GM20431 (cell line): Measurements from ENCODE around the gene SHISAL1.

Experiments used
- in situ Hi-C: fragments of 300-500 bp; cut with MseI, MboI; formaldehyde crosslinking; loops from one replicate; pipeline ENCODE4 v1.15.0; 2020; ENCODE audit warnings: low sequenced_read_pairs; ENCODE audit not compliant: unreplicated experiment

Gene SHISAL1

DNA sequence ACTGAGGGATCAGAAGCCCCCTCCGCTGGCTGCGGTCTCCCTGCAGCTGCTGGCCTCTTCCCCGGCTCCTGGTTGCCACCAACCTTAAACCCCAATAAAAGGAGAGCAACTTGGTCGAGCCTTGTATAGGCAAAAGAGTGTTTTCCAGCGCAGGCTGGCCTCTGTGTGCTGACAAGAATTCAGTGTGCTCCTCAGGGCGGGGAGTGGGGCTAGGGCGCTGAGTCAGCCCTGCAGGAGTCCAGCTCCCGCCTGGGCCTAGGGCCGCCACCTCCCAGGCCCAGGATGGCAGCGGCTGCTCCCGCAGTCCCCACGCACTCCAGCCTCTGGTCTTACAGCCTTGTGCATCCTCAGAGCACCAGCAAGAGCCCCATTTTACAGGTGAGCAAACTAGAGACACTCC lies at the start of gene SHISAL1:
SHISAL1 (minus strand) TSS at position 186 of the 400 bp plus-strand sequence. CDS start 12,006 bp downstream, outside the sequence.
- in situ Hi-C loops: no loop called here

GRCh38 chr22:44361391-44362126 lies 48.8 kb upstream of the SHISAL1 start:
- in situ Hi-C loops: no loop called here

GRCh38 chr22:44360668-44361381 lies 48.1 kb upstream of the SHISAL1 start:
- in situ Hi-C loops: no loop called here

DNA sequence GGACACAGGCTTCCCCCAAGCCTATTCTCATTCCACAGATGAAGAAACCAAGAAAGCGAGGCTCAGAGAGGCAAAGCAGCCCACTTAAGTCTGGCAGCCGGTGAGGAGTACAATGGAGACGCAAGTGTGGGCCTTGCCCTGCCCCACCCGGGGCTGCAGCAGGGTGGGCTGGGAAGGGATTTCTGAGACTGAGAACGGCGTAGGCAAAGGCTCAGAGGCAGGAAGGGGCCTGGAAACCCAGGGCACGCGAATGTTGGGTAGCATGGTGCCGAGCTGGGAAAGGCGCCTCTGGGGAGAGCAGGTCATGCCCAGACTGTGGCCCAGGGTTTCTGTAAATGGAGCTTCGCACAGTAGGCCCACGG lies 47.5 kb upstream of the SHISAL1 start:
- in situ Hi-C loops: no loop called here

DNA sequence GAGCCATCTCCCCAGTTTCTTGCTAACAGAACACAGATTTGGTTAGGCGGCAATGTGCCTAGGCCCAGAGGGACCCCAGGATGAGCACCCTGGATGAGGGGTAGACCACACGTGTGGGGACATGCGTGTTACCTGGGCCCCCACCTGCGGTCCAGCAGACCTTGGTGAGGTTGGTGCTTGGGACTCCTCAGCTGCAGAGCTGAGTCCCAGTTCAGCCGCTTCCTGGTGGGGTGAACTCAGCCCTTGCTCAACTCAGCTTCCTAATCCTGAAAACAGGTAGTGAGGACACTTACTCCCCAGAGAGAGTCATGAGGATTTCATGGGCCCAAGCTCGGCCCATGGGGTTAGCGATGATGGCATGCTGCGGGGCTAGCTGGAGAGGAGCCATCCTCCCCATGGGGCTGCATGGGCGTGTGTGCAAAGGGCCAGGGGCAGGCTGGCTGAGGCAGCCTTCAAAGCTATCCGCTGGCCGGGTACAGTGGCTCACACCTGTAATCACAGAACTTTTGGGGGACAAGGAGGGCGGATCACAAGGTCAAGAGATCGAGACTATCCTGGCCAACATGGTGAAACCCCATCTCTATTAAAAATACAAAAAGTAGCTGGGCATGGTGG lies 46.9 kb upstream of the SHISAL1 start:
- in situ Hi-C loops: no loop called here

GRCh38 chr22:44358709-44359440 lies 46.1 kb upstream of the SHISAL1 start:
- in situ Hi-C loops: no loop called here

GRCh38 chr22:44357966-44358465 lies 45.3 kb upstream of the SHISAL1 start:
- in situ Hi-C loops: no loop called here

GRCh38 chr22:44357296-44357965 lies 44.7 kb upstream of the SHISAL1 start:
- in situ Hi-C loops: no loop called here

DNA sequence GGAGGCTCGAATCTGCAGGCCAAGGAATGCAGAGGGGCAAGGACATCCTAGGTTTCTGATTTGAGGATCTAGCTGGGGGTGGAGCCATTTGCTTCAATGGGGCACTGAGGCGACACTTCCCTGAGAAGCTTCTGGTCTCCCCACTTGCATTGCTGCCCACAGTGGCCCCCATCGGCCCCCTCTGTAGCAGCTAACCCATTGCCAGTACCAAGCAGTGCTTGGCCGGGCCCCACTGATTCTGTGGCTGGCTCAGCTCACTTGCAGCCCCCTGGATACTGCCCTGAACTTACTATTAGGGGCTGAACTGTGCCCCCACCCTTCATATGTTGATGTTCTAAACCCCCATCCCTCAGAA lies 42.9 kb upstream of the SHISAL1 start:
- in situ Hi-C loops: no loop called here

DNA sequence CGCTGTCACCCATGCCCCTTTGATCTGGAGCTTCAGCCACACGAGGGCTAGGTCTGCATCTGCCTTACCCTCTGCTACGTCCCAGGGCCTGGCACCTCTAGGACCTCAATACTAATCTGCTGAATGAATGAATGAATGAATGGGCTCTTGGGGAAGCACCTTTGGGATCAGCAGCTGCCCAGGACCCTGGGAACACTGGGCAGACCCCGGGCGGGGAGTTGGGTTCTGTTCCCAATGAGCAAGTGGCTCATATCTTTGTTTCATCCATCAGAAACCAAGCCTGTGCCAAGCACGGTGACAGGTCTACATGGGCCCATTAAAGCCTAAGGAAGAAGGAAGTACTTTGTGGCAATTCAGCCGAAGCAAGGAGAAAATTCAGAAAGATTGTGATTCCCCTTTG lies 41.5 kb upstream of the SHISAL1 start:
- in situ Hi-C loops: no loop called here

DNA sequence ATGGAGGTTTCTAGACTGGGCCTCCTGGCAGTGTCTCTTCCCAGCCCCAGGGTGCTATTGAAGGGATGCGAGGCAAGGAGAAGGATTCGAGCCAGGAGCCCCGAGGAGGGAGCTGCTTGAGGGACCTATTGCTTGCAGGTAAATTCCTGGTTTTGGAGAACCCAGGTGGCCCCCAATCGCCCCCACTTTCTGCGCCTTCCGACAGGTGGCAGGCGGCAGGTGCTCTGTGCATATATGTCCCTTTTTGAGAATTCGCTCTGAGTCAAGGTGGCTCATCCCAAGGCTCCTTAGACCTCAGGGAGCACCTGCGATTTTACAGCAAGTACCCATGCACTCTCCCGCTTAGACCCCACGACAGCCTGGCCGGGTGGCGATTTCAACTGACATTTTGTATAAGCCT lies 40.3 kb upstream of the SHISAL1 start:
- in situ Hi-C loops: no loop called here

DNA sequence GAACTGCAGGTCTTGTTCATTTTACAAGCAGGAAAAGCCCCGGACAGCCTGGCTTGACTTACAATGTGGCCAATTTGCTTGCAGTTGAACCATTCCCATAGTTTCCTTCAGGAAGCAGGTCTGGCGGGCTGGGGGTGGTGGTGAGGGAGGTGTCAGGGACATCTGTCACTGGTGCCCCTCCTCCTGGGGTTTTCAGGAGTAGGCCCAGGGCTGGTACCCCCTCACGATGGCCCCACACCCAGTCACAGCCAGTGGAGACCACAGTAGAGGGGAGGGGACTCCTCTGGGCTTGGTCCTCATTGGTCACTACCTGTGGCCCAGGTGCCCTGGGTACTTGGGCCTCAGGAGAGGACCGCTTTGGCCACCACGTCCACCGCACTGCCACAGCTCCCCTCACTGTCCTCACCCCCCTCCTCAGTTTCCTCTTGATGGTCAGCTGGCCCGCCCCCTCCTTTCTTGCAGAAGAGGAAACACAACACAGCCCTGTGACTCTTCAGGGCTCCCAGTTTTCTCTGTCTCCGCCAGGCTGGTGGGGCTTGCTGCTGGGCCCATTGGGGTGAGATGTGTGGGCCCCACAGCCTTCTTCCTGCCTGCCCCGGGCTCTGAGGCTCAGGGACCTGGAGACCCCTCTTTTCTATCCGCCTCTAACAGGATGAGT lies 39.8 kb upstream of the SHISAL1 start:
- in situ Hi-C loops: no loop called here

GRCh38 chr22:44351685-44352377 lies 39.1 kb upstream of the SHISAL1 start:
- in situ Hi-C loops: no loop called here

DNA sequence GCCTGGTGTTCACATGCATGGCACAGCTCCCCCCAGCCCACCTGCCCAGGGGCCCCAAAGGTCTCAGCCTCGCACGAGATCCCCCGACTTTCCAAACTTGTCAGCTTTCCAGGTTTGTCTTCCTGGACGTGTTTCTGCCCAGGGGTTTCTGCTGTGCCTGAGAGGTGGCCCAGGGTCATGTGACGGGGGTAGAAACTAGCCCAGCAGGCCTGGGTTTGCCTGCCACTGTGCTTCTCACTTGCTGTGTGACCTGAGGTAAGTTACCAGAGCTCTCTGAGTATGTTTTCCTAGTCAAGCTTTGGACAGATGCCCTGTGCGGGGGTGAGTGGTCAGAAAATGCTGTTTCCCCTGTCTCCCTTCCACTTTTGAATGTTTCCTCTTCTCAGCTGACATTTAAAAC lies 38.3 kb upstream of the SHISAL1 start:
- in situ Hi-C loops: no loop called here

- in situ Hi-C loops: no loop called here
Measured at GRCh38 chr22:44349594-44349993, 36.8 kb upstream of the SHISAL1 start.

DNA sequence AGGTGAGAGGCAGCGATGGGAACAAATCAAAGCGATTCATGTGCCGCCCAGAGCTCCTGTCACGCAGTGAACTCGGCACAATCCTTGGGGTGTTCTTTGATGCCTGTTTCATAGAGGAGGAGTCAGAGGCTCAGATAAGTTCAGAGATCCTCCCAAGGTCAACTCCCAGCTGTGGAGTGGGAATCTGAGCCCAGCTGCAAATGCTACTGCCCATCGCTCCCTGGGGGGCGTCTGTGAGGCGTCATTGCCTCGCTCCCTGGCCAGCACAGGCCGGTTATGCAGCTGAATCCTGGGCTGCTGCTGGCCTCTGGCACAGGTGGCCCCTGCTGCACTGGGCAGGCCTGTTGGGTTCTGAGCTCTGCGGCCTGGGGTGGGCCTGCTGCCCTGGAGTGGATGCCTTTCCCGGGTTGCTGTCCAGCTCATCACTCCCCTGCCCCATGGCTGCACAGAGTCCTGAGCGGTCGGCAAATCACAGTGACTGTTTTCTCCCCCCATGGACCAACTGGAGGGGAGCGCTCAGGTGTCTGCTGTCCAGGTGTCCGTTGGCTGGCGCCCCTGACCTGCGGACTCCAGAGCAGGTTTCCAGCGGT lies 36.3 kb upstream of the SHISAL1 start:
- in situ Hi-C loops: no loop called here

DNA sequence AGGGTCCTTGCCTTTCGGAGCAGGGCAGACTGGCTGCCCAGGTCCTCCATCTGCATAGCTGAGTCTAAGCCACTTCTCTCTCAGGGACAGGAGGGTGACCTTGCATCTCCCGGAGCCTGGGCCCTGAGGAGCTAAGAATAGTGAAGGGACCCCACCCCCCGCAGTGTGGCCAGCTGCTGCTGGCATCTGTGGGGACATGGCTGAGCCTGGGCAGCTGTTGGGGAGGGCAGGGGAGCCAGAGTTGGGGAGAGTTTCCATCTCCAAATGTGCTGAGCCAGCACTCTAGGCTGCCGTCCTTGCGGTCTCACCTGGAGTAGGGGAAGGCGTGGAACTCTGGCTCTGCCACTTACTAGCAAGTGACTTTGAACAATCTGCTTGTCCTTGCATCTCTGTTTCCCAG lies 34.8 kb upstream of the SHISAL1 start:
- in situ Hi-C loops: no loop called here

DNA sequence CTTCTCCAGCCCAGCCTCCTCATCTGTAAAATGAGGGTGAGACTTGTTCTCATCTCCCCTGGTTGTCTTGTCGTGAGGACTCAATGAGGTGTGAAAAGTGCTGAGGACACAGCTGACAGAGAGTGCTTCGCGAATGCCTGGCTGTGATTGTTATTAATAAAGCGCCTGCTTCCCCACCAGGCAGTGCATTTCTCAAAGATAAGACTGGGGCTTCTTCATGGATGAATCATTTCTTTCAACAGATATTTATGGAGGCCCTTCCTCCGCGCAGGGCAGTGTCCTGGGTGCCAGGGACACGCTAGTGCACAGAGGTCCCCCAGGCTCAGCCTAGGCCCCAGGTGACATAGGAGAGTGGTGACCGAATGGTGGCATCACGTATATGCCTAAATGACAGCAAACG lies 34.3 kb upstream of the SHISAL1 start:
- in situ Hi-C loops: no loop called here

DNA sequence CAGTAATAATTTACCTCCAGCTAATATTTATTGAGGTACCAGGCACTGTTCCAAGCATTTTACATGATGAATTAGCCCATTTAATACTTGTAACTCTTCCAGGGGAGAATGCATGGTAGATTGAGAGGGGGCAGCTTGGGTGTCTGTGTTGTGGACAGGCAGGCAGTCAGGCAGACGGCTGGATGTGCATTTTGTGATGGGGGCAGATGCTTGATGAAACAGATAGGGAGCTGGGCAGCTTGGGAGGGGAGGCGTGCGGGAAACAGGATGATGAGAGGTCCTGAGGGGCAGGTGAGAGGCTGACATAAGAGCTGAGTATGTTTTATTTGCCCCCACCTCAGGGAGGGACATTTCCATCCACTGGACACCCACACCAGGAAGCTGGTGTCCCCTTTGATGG lies 33.1 kb upstream of the SHISAL1 start:
- in situ Hi-C loops: no loop called here
